ENCODE results near the gene ZNF385C.
A peak's percentile ranks its signal among the peaks of the same experiment; 100 is the strongest.

Gene ZNF385C

GRCh38 chr17:42072323-42073187 lies 25.7 kb downstream of the ZNF385C start:
- no peak for DNase-seq

- no peak for DNase-seq
Observed at GRCh38 chr17:42071810-42072209, 26.5 kb downstream of the ZNF385C start.

GRCh38 chr17:42068979-42069378 lies 29.3 kb downstream of the ZNF385C start:
- DNase-seq = no peak

GRCh38 chr17:42067371-42068091 lies 30.7 kb downstream of the ZNF385C start:
- peak; percentile 76 for DNase-seq

- DNase-seq = no peak
Observed at GRCh38 chr17:42065201-42065600, 33.1 kb downstream of the ZNF385C start.

- DNase-seq = no peak
Observed at GRCh38 chr17:42062681-42063080, 35.6 kb downstream of the ZNF385C start.

- no peak for DNase-seq
Observed at GRCh38 chr17:42061646-42062487, 36.4 kb downstream of the ZNF385C start.

GRCh38 chr17:42060231-42060630 lies 38.0 kb downstream of the ZNF385C start:
- no peak for DNase-seq

GRCh38 chr17:42059815-42060214 lies 38.5 kb downstream of the ZNF385C start:
- DNase-seq = no peak

- no peak for DNase-seq
Observed at GRCh38 chr17:42058063-42058462, 40.2 kb downstream of the ZNF385C start.

- no peak for DNase-seq
Observed at GRCh38 chr17:42056635-42057034, 41.6 kb downstream of the ZNF385C start.

GRCh38 chr17:42055496-42055895 lies 42.8 kb downstream of the ZNF385C start:
- DNase-seq = no peak

- no peak for DNase-seq
Observed at GRCh38 chr17:42055027-42055426, 43.2 kb downstream of the ZNF385C start.

- DNase-seq = no peak
Observed at GRCh38 chr17:42053731-42054500, 44.4 kb downstream of the ZNF385C start.

GRCh38 chr17:42052346-42052877 lies 45.9 kb downstream of the ZNF385C start:
- DNase-seq = no peak

- DNase-seq = no peak
Observed at GRCh38 chr17:42051645-42052044, 46.6 kb downstream of the ZNF385C start.

- no peak for DNase-seq
Observed at GRCh38 chr17:42051013-42051400, 47.3 kb downstream of the ZNF385C start.

- peak; percentile 73 for DNase-seq
Observed at GRCh38 chr17:42050393-42051012, 47.8 kb downstream of the ZNF385C start, which contains the start of gene C17orf113. Gene C17orf113 (minus strand): TSS chr17:42050601. CDS start chr17:42043376, 7,225 bp downstream.

GRCh38 chr17:42049834-42050392 lies 48.4 kb downstream of the ZNF385C start:
- DNase-seq = peak; percentile 63

GRCh38 chr17:42047343-42047742 lies 50.9 kb downstream of the ZNF385C start:
- no peak for DNase-seq

- no peak for DNase-seq
Observed at GRCh38 chr17:42045719-42046118, 52.6 kb downstream of the ZNF385C start.

Data from right forelimb (tissue), 1 donor.